ENCODE measurements around the gene CNOT4. TPM values are rescaled to one million over a fixed set of nuclear protein-coding genes. Genes with fewer than 3 reads are reported as not detected.
"Not testable (repeated sequence)": the region's sequence is repeated elsewhere in the genome, so short reads cannot be mapped to it uniquely, and the experiment has no call there.

CNOT4 gene
- total RNA-seq, 1 donor from 2014 or later = 26.6 TPM

- intact Hi-C loops (cut with micrococcal nuclease) = no loop called here
These were observed 42.6 kb downstream of the CNOT4 start for GRCh38 chr7:135467207-135467711.

GRCh38 chr7:135466442-135467206 is 43.3 kb downstream of the CNOT4 start:
- no peak for ATAC-seq
- intact Hi-C loops (cut with micrococcal nuclease) = no loop called here

More at GRCh38 chr7:135467207-135467711, 42.6 kb downstream of the CNOT4 start:
- DNase-seq = no peak
- no peak for ATAC-seq

GRCh38 chr7:135463908-135464307 is 46.0 kb downstream of the CNOT4 start:
- intact Hi-C loops (cut with micrococcal nuclease) = no loop called here
- no peak for DNase-seq

More at GRCh38 chr7:135466442-135467206, 43.3 kb downstream of the CNOT4 start:
- DNase-seq = no peak

GRCh38 chr7:135459951-135460567 is 49.8 kb downstream of the CNOT4 start:
- intact Hi-C loops (cut with micrococcal nuclease) = no loop called here
- DNase-seq (no peak), ATAC-seq (no peak)

More at GRCh38 chr7:135463908-135464307, 46.0 kb downstream of the CNOT4 start:
- no peak for ATAC-seq

GRCh38 chr7:135459076-135459475 is 50.8 kb downstream of the CNOT4 start:
- intact Hi-C loops (cut with micrococcal nuclease) = no loop called here
- no peak for ATAC-seq

GRCh38 chr7:135454060-135454459 is 55.8 kb downstream of the CNOT4 start:
- DNase-seq (no peak), ATAC-seq (no peak)
- intact Hi-C loops (cut with micrococcal nuclease) = no loop called here

More at GRCh38 chr7:135459076-135459475, 50.8 kb downstream of the CNOT4 start:
- DNase-seq = no peak

- no peak for DNase-seq
- intact Hi-C loops (cut with micrococcal nuclease) = no loop called here
- ATAC-seq = no peak
These were observed 60.5 kb downstream of the CNOT4 start for GRCh38 chr7:135449436-135449835.

GRCh38 chr7:135448753-135449152 is 61.1 kb downstream of the CNOT4 start:
- ATAC-seq (no peak), DNase-seq (no peak)
- intact Hi-C loops (cut with micrococcal nuclease) = no loop called here

GRCh38 chr7:135447748-135448147 is 62.2 kb downstream of the CNOT4 start:
- ATAC-seq (peak; percentile 45), DNase-seq (no peak)
- intact Hi-C loops (cut with micrococcal nuclease) = no loop called here

- DNase-seq (no peak), ATAC-seq (no peak)
- intact Hi-C loops (cut with micrococcal nuclease) = no loop called here
These were observed 64.2 kb downstream of the CNOT4 start for GRCh38 chr7:135445690-135446089.

- intact Hi-C loops (cut with micrococcal nuclease); DNase-seq; ATAC-seq: not testable (repeated sequence)
These were observed 64.6 kb downstream of the CNOT4 start for GRCh38 chr7:135445266-135445665.

- DNase-seq = no peak
- peak; percentile 57 for ATAC-seq
- intact Hi-C loops (cut with micrococcal nuclease) = no loop called here
These were observed 68.1 kb downstream of the CNOT4 start for GRCh38 chr7:135441791-135442190.

GRCh38 chr7:135434047-135434446 is 75.9 kb downstream of the CNOT4 start:
- no peak for ATAC-seq
- no peak for DNase-seq
- intact Hi-C loops (cut with micrococcal nuclease) = no loop called here

GRCh38 chr7:135430626-135431025 is 79.3 kb downstream of the CNOT4 start:
- no peak for ATAC-seq
- intact Hi-C loops (cut with micrococcal nuclease) = no loop called here
- no peak for DNase-seq

GRCh38 chr7:135428879-135429278 is 81.0 kb downstream of the CNOT4 start:
- intact Hi-C loops (cut with micrococcal nuclease) = no loop called here
- no peak for DNase-seq
- ATAC-seq = no peak

GRCh38 chr7:135428011-135428410 is 81.9 kb downstream of the CNOT4 start:
- DNase-seq (no peak), ATAC-seq (no peak)
- intact Hi-C loops (cut with micrococcal nuclease) = no loop called here

- no peak for ATAC-seq
- DNase-seq = no peak
- intact Hi-C loops (cut with micrococcal nuclease) = no loop called here
These were observed 82.7 kb downstream of the CNOT4 start for GRCh38 chr7:135427166-135427565.

GRCh38 chr7:135425036-135425435 is 84.9 kb downstream of the CNOT4 start:
- ATAC-seq (no peak), DNase-seq (no peak)
- intact Hi-C loops (cut with micrococcal nuclease) = no loop called here

- intact Hi-C loops (cut with micrococcal nuclease) = no loop called here
These were observed 89.1 kb downstream of the CNOT4 start for GRCh38 chr7:135420786-135421185.

GRCh38 chr7:135416431-135416830 is 93.5 kb downstream of the CNOT4 start:
- intact Hi-C loops (cut with micrococcal nuclease) = no loop called here
- no peak for DNase-seq
- ATAC-seq = no peak

More at GRCh38 chr7:135420786-135421185, 89.1 kb downstream of the CNOT4 start:
- no peak for ATAC-seq
- DNase-seq = no peak
